ENCODE measurements around the gene PRKD1.

DNA sequence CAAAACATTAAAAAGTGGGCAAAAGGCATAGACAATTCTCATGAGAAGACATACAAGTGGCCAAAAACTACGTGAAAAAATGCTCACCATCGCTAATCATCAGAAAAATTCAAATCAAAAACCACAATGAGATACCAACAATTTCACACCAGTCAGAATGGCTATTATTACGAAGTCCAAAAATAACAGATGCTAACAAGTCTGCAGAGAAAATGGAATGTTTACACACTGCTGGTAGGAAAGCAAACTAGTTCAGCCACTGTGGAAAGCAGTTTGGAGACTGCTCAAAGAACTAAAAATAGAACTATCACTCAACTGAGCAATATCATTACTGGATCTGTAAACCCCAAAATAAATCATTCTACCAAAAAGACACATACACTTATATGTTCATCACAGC lies 76.2 kb downstream of the PRKD1 start:
- no peak for TF ChIP-seq CEBPB (IDR thresholded peaks at IDR 0.05)
- TF ChIP-seq NFIC (IDR thresholded peaks at IDR 0.05): no peak
- TF ChIP-seq TAF1 (IDR thresholded peaks at IDR 0.05; ENCODE audit: low read depth): no peak
- no peak for TF ChIP-seq EP300 (IDR thresholded peaks at IDR 0.05; ENCODE audit: borderline replicate concordance)
- TF ChIP-seq FOXM1 (IDR thresholded peaks at IDR 0.05; ENCODE audit: borderline replicate concordance, low read depth): no peak
- no peak for TF ChIP-seq EGR1 (IDR thresholded peaks at IDR 0.05)
- no peak for TF ChIP-seq YY1 (IDR thresholded peaks at IDR 0.05; ENCODE audit: low read depth)
- TF ChIP-seq, protein P1, sequence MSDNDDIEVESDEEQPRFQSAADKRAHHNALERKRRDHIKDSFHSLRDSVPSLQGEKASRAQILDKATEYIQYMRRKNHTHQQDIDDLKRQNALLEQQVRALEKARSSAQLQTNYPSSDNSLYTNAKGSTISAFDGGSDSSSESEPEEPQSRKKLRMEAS (IDR thresholded peaks at IDR 0.05): no peak
- TF ChIP-seq RAD21 (IDR thresholded peaks at IDR 0.05; ENCODE audit: low read depth): no peak
- no peak for TF ChIP-seq CREB1 (IDR thresholded peaks at IDR 0.05; ENCODE audit: low read depth)
- TF ChIP-seq, protein P2, sequence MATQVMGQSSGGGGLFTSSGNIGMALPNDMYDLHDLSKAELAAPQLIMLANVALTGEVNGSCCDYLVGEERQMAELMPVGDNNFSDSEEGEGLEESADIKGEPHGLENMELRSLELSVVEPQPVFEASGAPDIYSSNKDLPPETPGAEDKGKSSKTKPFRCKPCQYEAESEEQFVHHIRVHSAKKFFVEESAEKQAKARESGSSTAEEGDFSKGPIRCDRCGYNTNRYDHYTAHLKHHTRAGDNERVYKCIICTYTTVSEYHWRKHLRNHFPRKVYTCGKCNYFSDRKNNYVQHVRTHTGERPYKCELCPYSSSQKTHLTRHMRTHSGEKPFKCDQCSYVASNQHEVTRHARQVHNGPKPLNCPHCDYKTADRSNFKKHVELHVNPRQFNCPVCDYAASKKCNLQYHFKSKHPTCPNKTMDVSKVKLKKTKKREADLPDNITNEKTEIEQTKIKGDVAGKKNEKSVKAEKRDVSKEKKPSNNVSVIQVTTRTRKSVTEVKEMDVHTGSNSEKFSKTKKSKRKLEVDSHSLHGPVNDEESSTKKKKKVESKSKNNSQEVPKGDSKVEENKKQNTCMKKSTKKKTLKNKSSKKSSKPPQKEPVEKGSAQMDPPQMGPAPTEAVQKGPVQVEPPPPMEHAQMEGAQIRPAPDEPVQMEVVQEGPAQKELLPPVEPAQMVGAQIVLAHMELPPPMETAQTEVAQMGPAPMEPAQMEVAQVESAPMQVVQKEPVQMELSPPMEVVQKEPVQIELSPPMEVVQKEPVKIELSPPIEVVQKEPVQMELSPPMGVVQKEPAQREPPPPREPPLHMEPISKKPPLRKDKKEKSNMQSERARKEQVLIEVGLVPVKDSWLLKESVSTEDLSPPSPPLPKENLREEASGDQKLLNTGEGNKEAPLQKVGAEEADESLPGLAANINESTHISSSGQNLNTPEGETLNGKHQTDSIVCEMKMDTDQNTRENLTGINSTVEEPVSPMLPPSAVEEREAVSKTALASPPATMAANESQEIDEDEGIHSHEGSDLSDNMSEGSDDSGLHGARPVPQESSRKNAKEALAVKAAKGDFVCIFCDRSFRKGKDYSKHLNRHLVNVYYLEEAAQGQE (IDR thresholded peaks at IDR 0.05; ENCODE audit: low read depth): no peak
- no peak for TF ChIP-seq TCF12 (IDR thresholded peaks at IDR 0.05; ENCODE audit: low read depth)
- TF ChIP-seq, protein P3, sequence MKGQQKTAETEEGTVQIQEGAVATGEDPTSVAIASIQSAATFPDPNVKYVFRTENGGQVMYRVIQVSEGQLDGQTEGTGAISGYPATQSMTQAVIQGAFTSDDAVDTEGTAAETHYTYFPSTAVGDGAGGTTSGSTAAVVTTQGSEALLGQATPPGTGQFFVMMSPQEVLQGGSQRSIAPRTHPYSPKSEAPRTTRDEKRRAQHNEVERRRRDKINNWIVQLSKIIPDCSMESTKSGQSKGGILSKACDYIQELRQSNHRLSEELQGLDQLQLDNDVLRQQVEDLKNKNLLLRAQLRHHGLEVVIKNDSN (IDR thresholded peaks at IDR 0.05): no peak

All from Ishikawa (cell line).